D721Med (cell line): ENCODE data around the gene TGDS.

ENCODE experiments used
- DNase-seq: peaks from one replicate; pipeline ENCODE4 v3.0.0; 2011; ENCODE audit warnings: low spot score; ENCODE audit not compliant: insufficient read length
- FAIRE-seq: peaks from 2 replicates; lab custom pipeline; 2011; peaks lifted over from hg19 to GRCh38; lab: Jason Lieb, UNC
- CTCF ChIP-seq: IDR thresholded peaks from 2 replicates; pipeline ENCODE4 v1.5.1; 2012; ENCODE audit warnings: mild to moderate bottlenecking, control low read depth; ENCODE audit not compliant: insufficient read depth; ENCODE audit errors: missing control alignments

Gene TGDS

GRCh38 chr13:94610475-94610874 lies 14.5 kb upstream of the TGDS start:
- DNase-seq (no peak), FAIRE-seq (peak; percentile 32)
- no peak for TF ChIP-seq CTCF

GRCh38 chr13:94609196-94609595 lies 13.2 kb upstream of the TGDS start:
- TF ChIP-seq CTCF: no peak
- FAIRE-seq (no peak), DNase-seq (no peak)

GRCh38 chr13:94608586-94608985 lies 12.6 kb upstream of the TGDS start:
- no peak for TF ChIP-seq CTCF
- DNase-seq (no peak), FAIRE-seq (peak; percentile 21)

- no peak for TF ChIP-seq CTCF
- no peak for FAIRE-seq
- no peak for DNase-seq
Observed at GRCh38 chr13:94607939-94608338, 12.0 kb upstream of the TGDS start.

GRCh38 chr13:94607056-94607455 lies 11.1 kb upstream of the TGDS start:
- no peak for TF ChIP-seq CTCF
- peak; percentile 38 for FAIRE-seq
- no peak for DNase-seq

GRCh38 chr13:94602467-94602866 lies 6.5 kb upstream of the TGDS start:
- TF ChIP-seq CTCF: no peak
- peak; percentile 60 for FAIRE-seq
- DNase-seq: no peak

- peak; percentile 93 for DNase-seq
- FAIRE-seq: peak; percentile 88
- no peak for TF ChIP-seq CTCF
Observed at GRCh38 chr13:94601446-94602431, 5.8 kb upstream of the TGDS start, which contains the start of gene GPR180. Gene GPR180 (plus strand): TSS chr13:94601857. CDS start chr13:94601928, 71 bp downstream.
